ENCODE results near the gene LENG8.

DNA sequence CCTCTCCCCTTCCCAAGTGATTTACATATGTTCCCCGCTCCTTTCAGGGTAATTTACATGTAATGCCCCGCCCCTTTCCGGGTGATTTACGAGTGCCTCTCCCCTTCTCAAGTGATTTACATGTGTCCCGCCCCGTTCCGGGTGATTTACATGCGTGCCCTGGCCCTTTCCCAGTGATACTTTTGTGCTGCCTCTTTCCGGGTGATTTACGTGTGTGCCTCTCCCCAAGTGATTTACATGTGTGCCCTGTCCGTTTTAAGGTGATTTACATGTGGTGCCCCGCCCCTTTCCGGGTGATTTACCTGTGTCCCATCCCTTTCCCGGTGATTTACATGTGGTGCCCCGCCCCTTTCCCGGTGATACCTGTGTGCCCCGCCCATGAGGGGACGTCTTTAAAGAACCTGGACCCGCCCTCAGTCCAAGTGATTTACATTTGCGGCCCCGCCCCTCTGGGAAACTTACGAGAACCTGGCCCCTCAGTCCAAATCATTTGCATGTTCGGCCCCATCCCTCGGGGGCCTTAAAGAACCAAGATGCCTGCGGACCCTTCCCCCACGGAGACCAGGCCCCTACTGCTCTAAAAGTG, 15.1 kb downstream of the LENG8 start:
- TF ChIP-seq GATA3 (IDR thresholded peaks at IDR 0.05; ENCODE audit: low read depth, low read length) (no peak), GATA2 (IDR thresholded peaks at IDR 0.05; ENCODE audit: low read depth, low read length) (no peak)

Measured in SH-SY5Y (cell line).